Naive B cell (primary cell): ENCODE results near the gene IL17B. TPM values are rescaled to one million over a fixed set of nuclear protein-coding genes. Genes with fewer than 3 reads are reported as not detected.
A peak's percentile ranks its signal among the peaks of the same experiment; 100 is the strongest.
"Not testable (repeated sequence)": the region's sequence is repeated elsewhere in the genome, so short reads cannot be mapped to it uniquely, and the experiment has no call there.

Experiments
- ATAC-seq, 2 donors: fragments of 150-1000 bp; cut with Tn5 transposase; 2 replicates each; pipeline ENCODE4 v1.10.0; 2021; ENCODE audit warnings: low read depth in 2 of 2, mild to moderate bottlenecking in 2 of 2, moderate library complexity in 2 of 2
- DNase-seq: peaks from one replicate; pipeline ENCODE4 v3.0.0; 2022
- H3K27ac Mint-ChIP-seq, 6 donors: one replicate each; pipeline ENCODE4 v1.8.0; 2020 to 2022; ENCODE audit warnings: mild to moderate bottlenecking in 6 of 6, mixed read lengths in 6 of 6, moderate library complexity in 5 of 6, inconsistent platforms in 2 of 6
- H3K27me3 Mint-ChIP-seq, 3 donors: one replicate each; pipeline ENCODE4 v1.8.0; 2021 to 2022; ENCODE audit warnings: mixed read lengths in 3 of 3, mild to moderate bottlenecking in 1 of 3
- H3K36me3 Mint-ChIP-seq, 2 donors: one replicate each; pipeline ENCODE4 v1.8.0; 2020 to 2022; ENCODE audit warnings: mixed read lengths in 2 of 2, inconsistent platforms in 1 of 2, mild to moderate bottlenecking in 1 of 2
- H3K4me1 Mint-ChIP-seq, 3 donors: one replicate each; pipeline ENCODE4 v1.8.0; 2020 to 2022; ENCODE audit warnings: mixed read lengths in 3 of 3, inconsistent platforms in 1 of 3, mild to moderate bottlenecking in 1 of 3, moderate library complexity in 1 of 3
- H3K4me3 Mint-ChIP-seq, 8 donors: one replicate each; pipeline ENCODE4 v1.8.0; 2020 to 2022; ENCODE audit warnings: mild to moderate bottlenecking in 8 of 8, mixed read lengths in 8 of 8, moderate library complexity in 8 of 8, inconsistent platforms in 2 of 8
- H3K9me3 Mint-ChIP-seq, 7 donors: one replicate each; pipeline ENCODE4 v1.8.0; 2020 to 2022; ENCODE audit warnings: mixed read lengths in 7 of 7, mild to moderate bottlenecking in 5 of 7, inconsistent platforms in 2 of 7, moderate library complexity in 1 of 7
- polyA plus RNA-seq, 6 donors: library from polyadenylated mRNA; unstranded; fragments of 300-500 nt; fragmentation: Illumina TruSeq; gene quantifications; one replicate each; pipeline ENCODE4 v1.2.3, GENCODE V29; 2021; ENCODE audit warnings: low read depth in 6 of 6

Gene IL17B
- polyA plus RNA-seq, 6 donors from 2014 or later: not detected

DNA sequence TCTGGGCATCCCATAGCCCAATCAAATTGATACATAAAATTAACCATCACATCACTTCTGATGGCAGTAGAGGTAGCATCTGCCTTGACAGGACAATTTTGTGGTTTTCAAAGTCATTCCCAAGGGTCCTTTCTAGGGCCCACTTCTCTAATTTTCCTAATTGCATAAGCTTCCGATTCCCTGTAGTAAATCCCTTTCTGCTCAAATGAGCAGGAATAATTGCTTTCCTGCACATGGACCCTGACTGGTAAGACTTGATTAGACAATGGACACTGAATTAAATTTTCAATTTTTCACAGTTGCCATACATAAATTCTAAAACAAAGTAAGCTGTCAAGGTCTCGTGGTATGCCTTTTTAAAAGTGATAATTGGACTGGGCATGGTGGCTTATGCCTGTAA, 22.0 kb upstream of the IL17B start:
- no peak overlapping the region for H3K27ac Mint-ChIP-seq
- no peaks in the 10 kb centered on the region for H3K4me1 Mint-ChIP-seq
- H3K9me3 Mint-ChIP-seq: peaks cover 0 to 3% (median 0%) of the 10 kb centered on the region in 7 donors
- no peaks in the 10 kb centered on the region for H3K36me3 Mint-ChIP-seq
- no peak overlapping the region for H3K4me3 Mint-ChIP-seq
- no peak for ATAC-seq
- DNase-seq: no peak
- peaks cover 6 to 25% (median 15%) of the 10 kb centered on the region in 3 donors for H3K27me3 Mint-ChIP-seq

DNA sequence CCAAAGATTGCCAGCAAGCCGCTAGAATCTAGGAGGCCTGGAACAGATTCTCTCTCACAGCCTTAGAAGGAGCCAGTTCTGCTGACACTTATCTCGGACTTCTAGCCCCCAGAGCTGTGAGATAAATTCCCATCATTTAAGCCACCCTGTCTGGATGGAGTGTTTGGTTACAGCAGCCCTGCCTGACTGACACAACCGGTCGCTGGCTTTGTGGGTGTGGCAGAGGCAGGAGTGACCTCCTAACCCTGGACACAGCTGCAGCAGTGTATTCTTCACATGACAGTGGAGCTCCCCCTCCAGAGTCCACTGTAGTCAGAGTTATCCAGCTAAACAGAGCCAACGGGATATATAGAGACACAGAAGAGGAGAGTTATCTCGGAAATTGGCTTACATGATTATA, 21.2 kb upstream of the IL17B start:
- ATAC-seq (no peak), DNase-seq (no peak)
- H3K27me3 Mint-ChIP-seq: peaks cover 6 to 18% (median 15%) of the 10 kb centered on the region in 3 donors
- no peak overlapping the region for H3K27ac Mint-ChIP-seq
- H3K36me3 Mint-ChIP-seq: no peaks in the 10 kb centered on the region
- H3K4me3 Mint-ChIP-seq: no peak overlapping the region
- peaks cover 0 to 3% (median 0%) of the 10 kb centered on the region in 7 donors for H3K9me3 Mint-ChIP-seq
- H3K4me1 Mint-ChIP-seq: no peaks in the 10 kb centered on the region

DNA sequence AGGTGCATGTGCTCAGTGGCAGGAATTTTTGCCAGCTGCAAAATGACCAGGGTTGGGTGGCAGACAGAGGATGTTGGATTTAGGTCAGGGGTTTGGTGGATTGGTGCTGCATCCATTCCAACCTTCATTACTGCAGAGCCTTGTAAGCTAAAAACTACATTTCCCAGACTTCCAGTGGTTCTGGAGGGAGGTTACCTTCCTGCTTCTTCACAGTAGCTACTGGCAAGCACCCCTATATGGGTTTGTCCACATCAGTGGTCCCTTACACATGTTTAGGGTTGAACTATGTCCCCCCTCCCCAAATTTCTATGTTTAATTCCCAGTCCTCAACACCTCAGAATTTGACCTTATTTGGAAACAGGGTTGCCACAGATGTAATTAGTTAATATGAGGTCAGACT, 20.7 kb upstream of the IL17B start:
- peaks cover 6 to 19% (median 18%) of the 10 kb centered on the region in 3 donors for H3K27me3 Mint-ChIP-seq
- peaks cover 0 to 4% (median 0%) of the 10 kb centered on the region in 7 donors for H3K9me3 Mint-ChIP-seq
- peak overlapping the region in 1 of 6 donors; percentile 41 for H3K27ac Mint-ChIP-seq
- no peak overlapping the region for H3K4me3 Mint-ChIP-seq
- no peak for DNase-seq
- no peaks in the 10 kb centered on the region for H3K36me3 Mint-ChIP-seq
- no peaks in the 10 kb centered on the region for H3K4me1 Mint-ChIP-seq
- no peak for ATAC-seq

DNA sequence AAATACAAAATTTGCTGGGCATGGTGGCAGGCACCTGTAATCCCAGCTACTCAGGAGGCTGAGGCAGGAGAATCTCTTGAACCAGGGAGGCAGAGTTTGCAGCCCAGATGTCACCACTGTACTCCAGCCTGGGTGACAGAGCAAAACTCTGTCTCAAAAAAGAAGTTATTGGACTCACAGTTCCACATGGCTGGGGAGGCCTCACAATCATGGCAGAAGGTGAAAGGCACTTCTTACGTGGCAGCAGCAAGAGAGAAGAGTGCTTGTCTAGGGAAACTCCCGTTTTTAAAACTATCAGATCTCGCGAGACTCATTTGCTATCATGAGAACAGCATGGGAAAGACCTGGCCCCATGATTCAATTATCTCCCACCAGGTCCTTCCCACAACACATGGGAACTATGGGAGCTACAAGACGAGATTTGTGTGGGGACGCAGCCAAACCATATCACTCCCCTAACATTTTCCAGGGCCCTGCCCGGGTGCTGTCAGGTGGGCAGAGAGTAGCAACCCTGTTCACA, 19.7 kb upstream of the IL17B start:
- not testable (repeated sequence) for ATAC-seq

DNA sequence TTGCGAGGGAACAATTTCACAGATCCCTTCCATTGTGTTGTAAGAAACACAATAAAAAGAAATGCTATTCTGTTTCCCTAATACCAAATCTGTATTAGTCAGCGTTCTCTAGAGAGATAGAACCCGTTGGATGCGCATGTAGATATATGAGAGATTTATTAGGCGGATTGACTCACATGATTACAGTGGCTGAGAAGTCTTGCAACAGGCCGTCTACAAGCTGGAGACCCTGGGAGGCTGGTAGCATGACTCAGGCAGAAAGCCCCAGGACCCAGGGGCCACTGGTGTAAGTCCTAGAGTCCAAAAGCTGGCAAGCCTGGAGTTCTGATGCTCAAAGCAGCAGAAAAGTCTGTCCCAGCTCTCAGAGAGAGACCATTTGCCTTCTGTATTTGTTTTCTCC, 18.4 kb upstream of the IL17B start:
- H3K27me3 Mint-ChIP-seq: peaks cover 6 to 13% (median 11%) of the 10 kb centered on the region in 3 donors
- no peak overlapping the region for H3K4me3 Mint-ChIP-seq
- DNase-seq (no peak), ATAC-seq (no peak)
- peaks cover 0 to 4% (median 0%) of the 10 kb centered on the region in 7 donors for H3K9me3 Mint-ChIP-seq
- no peaks in the 10 kb centered on the region for H3K4me1 Mint-ChIP-seq
- H3K27ac Mint-ChIP-seq: no peak overlapping the region
- H3K36me3 Mint-ChIP-seq: no peaks in the 10 kb centered on the region

More for the DNA sequence above, 19.7 kb upstream of the IL17B start:
- H3K27ac Mint-ChIP-seq, H3K36me3 Mint-ChIP-seq, H3K4me3 Mint-ChIP-seq, H3K4me1 Mint-ChIP-seq, DNase-seq, H3K9me3 Mint-ChIP-seq: not testable (repeated sequence)
- H3K27me3 Mint-ChIP-seq: peaks cover 6 to 16% (median 13%) of the 10 kb centered on the region in 3 donors

DNA sequence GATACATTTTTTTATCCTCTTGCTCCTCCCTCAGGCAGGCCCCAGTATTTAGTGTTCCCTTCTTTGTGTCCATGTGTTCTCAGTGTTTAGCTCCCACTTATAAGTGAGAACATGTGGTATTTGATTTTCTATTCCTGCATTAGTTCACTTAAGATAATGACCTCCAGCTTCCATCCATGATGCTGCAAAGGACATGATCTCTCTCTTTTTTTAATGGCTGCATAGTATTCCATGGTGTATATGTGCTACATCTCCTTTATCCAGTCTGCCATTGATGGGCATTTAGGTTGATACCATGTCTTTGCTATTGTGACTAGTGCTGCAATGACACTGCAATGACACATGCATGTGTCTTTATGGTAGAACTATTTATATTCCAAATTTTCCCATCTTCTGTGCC, 15.9 kb upstream of the IL17B start:
- not testable (repeated sequence) for DNase-seq, H3K4me3 Mint-ChIP-seq, H3K4me1 Mint-ChIP-seq, H3K36me3 Mint-ChIP-seq, ATAC-seq, H3K9me3 Mint-ChIP-seq, H3K27ac Mint-ChIP-seq
- peaks cover 6 to 13% (median 11%) of the 10 kb centered on the region in 3 donors for H3K27me3 Mint-ChIP-seq

DNA sequence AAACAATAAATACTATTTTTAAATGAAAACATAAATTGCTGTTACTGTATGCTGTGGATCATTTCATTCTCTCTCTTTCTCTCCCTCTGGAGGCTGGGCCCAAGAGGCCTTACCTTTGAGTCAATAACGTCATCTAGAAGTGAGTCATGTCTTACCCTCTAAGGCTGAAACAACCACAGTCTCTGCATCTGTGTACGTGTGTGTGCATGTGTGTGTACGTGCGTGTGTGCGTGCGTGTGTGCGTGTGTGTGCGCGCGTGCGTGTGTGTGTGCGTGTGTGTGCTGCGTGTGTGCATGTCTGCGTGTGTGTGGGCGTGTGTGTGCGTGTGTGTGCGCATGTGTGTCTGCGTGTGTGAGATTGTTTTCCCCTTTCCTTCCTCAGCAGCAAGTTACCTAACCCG, 13.6 kb upstream of the IL17B start:
- H3K4me1 Mint-ChIP-seq: no peaks in the 10 kb centered on the region
- DNase-seq (no peak), ATAC-seq (no peak)
- no peaks in the 10 kb centered on the region for H3K36me3 Mint-ChIP-seq
- no peak overlapping the region for H3K27ac Mint-ChIP-seq
- H3K9me3 Mint-ChIP-seq: peaks cover 0 to 3% (median 0%) of the 10 kb centered on the region in 7 donors
- no peak overlapping the region for H3K4me3 Mint-ChIP-seq
- peaks cover 0 to 13% (median 3%) of the 10 kb centered on the region in 3 donors for H3K27me3 Mint-ChIP-seq

DNA sequence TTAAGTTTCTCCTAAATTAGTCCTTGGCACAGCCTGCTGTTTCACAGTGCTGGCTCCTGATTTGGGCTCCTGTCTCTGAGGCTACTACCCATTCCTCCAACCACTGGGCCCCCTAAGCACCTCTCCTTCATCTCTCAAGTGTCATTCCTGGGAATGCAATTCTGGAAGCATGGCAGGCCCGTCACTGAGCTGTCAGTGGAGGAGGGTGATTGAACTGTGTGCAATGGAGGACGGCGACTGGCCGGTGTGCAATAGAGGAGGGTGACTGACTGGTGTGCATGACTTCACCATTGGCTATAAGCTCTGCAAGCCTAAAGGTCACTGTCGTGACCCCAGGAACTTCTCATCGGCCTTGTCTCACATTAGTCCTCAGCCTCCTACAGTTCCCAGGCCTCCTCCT, 12.4 kb upstream of the IL17B start:
- Mint-ChIP-seq H3K4me1 (no peaks in the 10 kb centered on the region), H3K4me3 (no peak overlapping the region)

DNA sequence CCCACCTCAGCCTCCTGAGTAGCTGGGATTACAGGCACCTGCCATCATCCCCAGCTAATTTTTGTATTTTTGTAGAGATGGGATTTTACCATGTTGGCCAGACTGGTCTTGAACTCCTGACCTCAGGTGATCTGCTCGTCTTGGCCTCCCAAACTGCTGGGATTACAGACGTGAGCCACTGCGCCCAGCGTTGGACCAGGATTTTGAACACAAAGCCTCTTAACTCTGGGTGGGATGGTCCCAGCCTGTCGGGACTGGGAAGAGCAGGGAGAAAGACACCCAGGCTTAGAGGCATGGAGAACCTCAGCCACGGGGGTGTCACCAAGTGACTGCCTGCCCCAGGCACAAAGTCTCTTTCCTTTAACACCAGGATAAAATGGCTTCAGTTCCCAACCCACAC, 12.0 kb upstream of the IL17B start:
- H3K36me3 Mint-ChIP-seq: not testable (repeated sequence)

More for the DNA sequence above, 12.4 kb upstream of the IL17B start:
- DNase-seq (no peak), ATAC-seq (no peak)
- no peak overlapping the region for H3K27ac Mint-ChIP-seq
- H3K9me3 Mint-ChIP-seq: peaks cover 0 to 3% (median 0%) of the 10 kb centered on the region in 7 donors
- no peaks in the 10 kb centered on the region for H3K36me3 Mint-ChIP-seq
- peaks cover 0 to 10% (median 0%) of the 10 kb centered on the region in 3 donors for H3K27me3 Mint-ChIP-seq

DNA sequence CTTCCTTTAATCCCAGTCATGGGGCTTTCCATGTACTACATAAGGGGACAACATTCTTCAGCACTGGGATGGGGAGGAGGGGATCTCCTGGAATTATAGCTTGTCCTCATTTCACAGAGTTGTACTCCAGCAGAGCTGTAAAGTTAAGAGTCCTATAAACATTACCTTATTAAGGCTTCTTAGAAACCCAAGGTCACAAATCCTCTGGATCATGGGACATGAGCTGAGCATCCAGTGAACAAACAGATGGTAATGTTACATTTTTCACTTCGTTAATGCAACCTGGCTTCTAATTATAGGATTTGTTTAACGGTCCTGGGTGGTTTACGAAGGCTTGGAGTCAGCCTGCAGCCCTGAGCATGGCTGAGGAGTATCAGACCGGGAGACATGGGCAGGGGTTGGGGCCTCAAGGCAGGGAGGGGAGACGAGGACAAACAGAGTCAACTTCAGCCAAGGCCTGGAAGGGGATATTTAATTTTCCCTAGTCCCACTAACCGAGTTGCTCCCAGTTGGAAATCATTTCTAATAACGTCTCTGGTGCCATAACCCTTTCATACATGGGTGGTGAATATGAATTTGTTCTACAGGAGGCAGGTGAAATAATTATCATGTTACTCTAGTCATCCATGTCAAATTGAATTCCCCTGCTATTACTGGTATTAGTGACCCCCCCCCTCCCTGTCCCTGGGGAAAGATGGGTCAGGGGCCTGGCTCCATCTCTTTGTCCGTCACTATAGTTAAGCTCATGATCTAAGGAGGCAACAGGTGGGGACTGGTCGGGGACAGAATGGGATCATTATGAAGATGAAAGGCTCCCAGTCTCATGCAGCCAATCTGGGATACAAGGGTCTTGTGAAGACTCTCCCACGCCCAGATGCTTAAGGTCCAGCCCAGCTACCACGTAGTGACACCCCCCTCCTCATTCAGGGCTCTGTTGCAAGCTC, 10.7 kb upstream of the IL17B start:
- no peak overlapping the region for H3K27ac Mint-ChIP-seq

More for the DNA sequence above, 12.0 kb upstream of the IL17B start:
- not testable (repeated sequence) for H3K9me3 Mint-ChIP-seq, ATAC-seq, DNase-seq, H3K4me1 Mint-ChIP-seq, H3K27ac Mint-ChIP-seq, H3K4me3 Mint-ChIP-seq, H3K27me3 Mint-ChIP-seq

DNA sequence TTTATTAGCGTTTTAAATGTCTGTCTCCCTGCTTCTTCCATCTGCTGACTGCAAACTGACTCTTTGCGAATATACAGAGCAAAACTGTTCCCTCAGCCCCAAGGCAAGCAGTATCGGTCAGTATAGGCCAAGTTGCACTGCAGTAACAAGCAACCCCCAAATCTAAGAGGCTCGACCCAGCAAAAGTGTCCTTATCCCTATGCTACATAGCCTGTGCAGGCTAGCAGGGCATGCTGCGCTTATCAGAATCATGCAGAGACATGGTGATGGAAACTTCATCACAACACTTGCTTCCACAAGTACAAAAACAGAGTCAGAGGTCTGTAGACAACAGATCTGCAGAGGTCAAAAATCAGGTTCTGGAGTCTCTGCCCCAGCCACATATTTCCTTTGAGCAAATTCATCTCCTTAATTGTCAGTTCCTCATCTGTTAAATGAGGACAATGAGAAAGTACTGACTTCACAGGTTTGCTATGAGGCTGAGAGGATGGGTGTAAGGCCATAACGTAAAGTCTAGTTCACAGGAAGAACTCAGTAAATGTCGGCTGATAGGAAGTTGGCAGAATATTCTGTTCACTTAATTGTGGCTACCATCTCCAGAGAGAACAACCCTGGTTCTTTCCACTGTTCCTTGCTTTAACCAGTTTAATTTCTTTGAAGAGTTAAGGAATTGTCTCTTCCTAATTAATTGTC, 9.6 kb upstream of the IL17B start:
- H3K36me3 Mint-ChIP-seq: no peaks in the 10 kb centered on the region
- no peaks in the 10 kb centered on the region for H3K9me3 Mint-ChIP-seq
- H3K4me1 Mint-ChIP-seq: no peaks in the 10 kb centered on the region
- H3K27ac Mint-ChIP-seq: peak overlapping the region in 1 of 6 donors; percentile 2
- H3K27me3 Mint-ChIP-seq: peaks cover 0 to 5% (median 0%) of the 10 kb centered on the region in 3 donors
- no peak for ATAC-seq
- H3K4me3 Mint-ChIP-seq: no peak overlapping the region
- DNase-seq: no peak

More for the DNA sequence above, 10.7 kb upstream of the IL17B start:
- Mint-ChIP-seq H3K9me3 (no peaks in the 10 kb centered on the region), H3K27me3 (peaks cover 0 to 5% (median 0%) of the 10 kb centered on the region in 3 donors), H3K4me1 (no peaks in the 10 kb centered on the region), H3K36me3 (no peaks in the 10 kb centered on the region), H3K4me3 (no peak overlapping the region)
- ATAC-seq: no peak
- no peak for DNase-seq

DNA sequence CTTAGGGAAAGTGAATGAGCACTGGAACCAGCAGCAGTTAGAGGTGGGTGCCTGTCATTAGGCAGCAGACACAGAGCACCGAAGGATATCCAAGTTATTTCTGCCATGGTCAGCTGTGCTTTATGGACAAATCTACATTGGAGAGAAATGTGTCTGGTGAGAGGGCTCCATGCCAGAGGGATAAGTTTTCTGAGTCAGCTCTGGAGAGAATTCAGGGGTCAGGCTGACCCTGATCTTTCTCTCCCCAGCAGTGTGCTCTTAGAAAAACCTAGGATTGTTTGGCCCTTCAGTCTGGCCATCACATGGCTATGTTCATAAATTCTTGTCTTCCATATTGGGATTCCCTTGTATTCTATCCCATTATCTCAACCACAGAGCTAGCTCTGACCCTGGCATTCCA, 8.9 kb upstream of the IL17B start:
- no peak for DNase-seq
- no peaks in the 10 kb centered on the region for H3K4me1 Mint-ChIP-seq
- no peak overlapping the region for H3K4me3 Mint-ChIP-seq
- H3K36me3 Mint-ChIP-seq: no peaks in the 10 kb centered on the region
- H3K9me3 Mint-ChIP-seq: no peaks in the 10 kb centered on the region
- ATAC-seq: no peak
- H3K27me3 Mint-ChIP-seq: peaks cover 0 to 5% (median 0%) of the 10 kb centered on the region in 3 donors
- H3K27ac Mint-ChIP-seq: no peak overlapping the region

DNA sequence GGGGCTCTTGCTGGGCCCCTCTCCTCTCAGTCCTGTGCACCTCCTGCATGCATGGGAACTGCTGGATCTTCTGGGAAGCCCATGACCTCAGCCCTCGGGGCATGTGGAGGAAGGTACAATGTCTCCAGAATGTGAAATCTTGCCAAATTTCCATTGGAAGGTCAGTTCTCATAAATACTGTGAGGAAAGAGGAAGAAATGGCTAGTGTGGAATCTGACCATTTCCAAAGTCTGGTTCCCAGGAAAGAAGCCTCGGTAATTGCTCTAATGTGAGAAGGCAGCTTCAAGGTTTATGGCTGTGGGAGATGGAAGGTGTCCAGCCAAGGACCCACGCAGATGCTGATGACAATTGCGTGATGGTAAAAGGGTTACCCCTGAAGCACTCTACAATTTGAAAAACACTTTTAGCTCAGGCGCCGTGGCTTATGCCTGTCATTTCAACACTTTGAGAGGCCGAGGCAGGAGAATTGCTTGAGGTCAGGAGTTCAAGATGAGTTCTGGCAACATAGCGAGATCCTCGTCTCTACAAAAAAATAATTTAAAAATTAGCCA, 8.1 kb upstream of the IL17B start:
- no peaks in the 10 kb centered on the region for H3K9me3 Mint-ChIP-seq
- H3K27me3 Mint-ChIP-seq: peaks cover 0 to 5% (median 0%) of the 10 kb centered on the region in 3 donors
- ATAC-seq (no peak), DNase-seq (no peak)
- H3K36me3 Mint-ChIP-seq: no peaks in the 10 kb centered on the region
- H3K4me1 Mint-ChIP-seq: peaks cover 0 to under 1% (median under 1%) of the 10 kb centered on the region in 3 donors
- no peak overlapping the region for H3K27ac Mint-ChIP-seq
- no peak overlapping the region for H3K4me3 Mint-ChIP-seq
